Measurements from ENCODE around the gene KLRB1.
"Not testable (repeated sequence)": the region's sequence is repeated elsewhere in the genome, so short reads cannot be mapped to it uniquely, and the experiment has no call there.

Gene KLRB1

GRCh38 chr12:9619411-9620179 lies 11.9 kb upstream of the KLRB1 start:
- no peak for DNase-seq

- DNase-seq: not testable (repeated sequence)
Measured at GRCh38 chr12:9618906-9619305, 11.2 kb upstream of the KLRB1 start.

GRCh38 chr12:9617124-9617523 lies 9.4 kb upstream of the KLRB1 start:
- no peak for DNase-seq

GRCh38 chr12:9615420-9616136 lies 7.9 kb upstream of the KLRB1 start:
- no peak for DNase-seq

GRCh38 chr12:9610606-9611005 lies 2.9 kb upstream of the KLRB1 start:
- peak; percentile 15 for DNase-seq

GRCh38 chr12:9606736-9607372 lies 862 bp downstream of the KLRB1 start:
- no peak for DNase-seq

GRCh38 chr12:9606247-9606646 lies 1.5 kb downstream of the KLRB1 start:
- no peak for DNase-seq

GRCh38 chr12:9605483-9605882 lies 2.2 kb downstream of the KLRB1 start:
- DNase-seq: no peak

GRCh38 chr12:9604287-9604686 lies 3.4 kb downstream of the KLRB1 start:
- DNase-seq: no peak

- not testable (repeated sequence) for DNase-seq
Measured at GRCh38 chr12:9600426-9600825, 7.3 kb downstream of the KLRB1 start.

GRCh38 chr12:9598363-9598762 lies 9.4 kb downstream of the KLRB1 start:
- no peak for DNase-seq

GRCh38 chr12:9597365-9597764 lies 10.4 kb downstream of the KLRB1 start:
- DNase-seq: no peak

- DNase-seq: no peak
Measured at GRCh38 chr12:9590441-9590840, 17.3 kb downstream of the KLRB1 start.

- DNase-seq: no peak
Measured at GRCh38 chr12:9588749-9589148, 19.0 kb downstream of the KLRB1 start.

- no peak for DNase-seq
Measured at GRCh38 chr12:9587987-9588600, 19.6 kb downstream of the KLRB1 start.

GRCh38 chr12:9577729-9578128 lies 30.0 kb downstream of the KLRB1 start:
- not testable (repeated sequence) for DNase-seq

- not testable (repeated sequence) for DNase-seq
Measured at GRCh38 chr12:9567151-9567550, 40.6 kb downstream of the KLRB1 start.

- DNase-seq: not testable (repeated sequence)
Measured at GRCh38 chr12:9566113-9566512, 41.6 kb downstream of the KLRB1 start.

- DNase-seq: not testable (repeated sequence)
Measured at GRCh38 chr12:9564418-9564817, 43.3 kb downstream of the KLRB1 start.

- DNase-seq: not testable (repeated sequence)
Measured at GRCh38 chr12:9562841-9563453, 44.8 kb downstream of the KLRB1 start.

- DNase-seq: not testable (repeated sequence)
Measured at GRCh38 chr12:9545489-9545888, 62.2 kb downstream of the KLRB1 start.

All from CD4-positive, alpha-beta T cell treated with Interleukin-6 for 4 hours (primary cell).